Activated CD8-positive, alpha-beta T cell treated with anti-CD3 and anti-CD28 coated beads, Interleukin-2, amount 10 ng/mL, durations not matched to agents 7 days and 5 days (primary cell): Measurements from ENCODE around the gene CELF4. TPM values are rescaled to one million over a fixed set of nuclear protein-coding genes. Genes with fewer than 3 reads are reported as not detected.

Experiments used
- ATAC-seq: fragments of 150-1000 bp; cut with Tn5 transposase; one replicate; pipeline ENCODE4 v1.10.0; 2021; ENCODE audit warnings: moderate library complexity
- CTCF ChIA-PET: fragments of 350-600 bp; sonication (Branson Sonifier 250); formaldehyde crosslinking; loops from one replicate; lab custom pipeline; 2021; ENCODE audit warnings: antibody characterized with exemption; lab: Charles Lee
- POLR2A ChIA-PET: fragments of 350-600 bp; sonication (Branson Sonifier 250); formaldehyde crosslinking; loops from one replicate; lab custom pipeline; 2021; ENCODE audit warnings: antibody characterized with exemption; lab: Charles Lee
- DNase-seq: peaks from one replicate; pipeline ENCODE4 v3.0.0-alpha.2; 2020
- H3K27ac Mint-ChIP-seq: one replicate; pipeline ENCODE4 v1.8.0; 2021; ENCODE audit warnings: mild to moderate bottlenecking, mixed read lengths
- H3K27me3 Mint-ChIP-seq: one replicate; pipeline ENCODE4 v1.8.0; 2021; ENCODE audit warnings: low read depth, mixed read lengths
- H3K36me3 Mint-ChIP-seq: one replicate; pipeline ENCODE4 v1.8.0; 2021; ENCODE audit warnings: low read depth, mixed read lengths
- H3K4me1 Mint-ChIP-seq: one replicate; pipeline ENCODE4 v1.8.0; 2021; ENCODE audit warnings: low read depth, mixed read lengths
- H3K4me3 Mint-ChIP-seq: one replicate; pipeline ENCODE4 v1.8.0; 2021; ENCODE audit warnings: mild to moderate bottlenecking, mixed read lengths
- H3K9me3 Mint-ChIP-seq: one replicate; pipeline ENCODE4 v1.8.0; 2022; ENCODE audit warnings: mixed read lengths; ENCODE audit not compliant: insufficient read depth
- total RNA-seq, 2 experiments: library from RNA; stranded (reverse); gene quantifications; one replicate each; pipeline ENCODE4 v1.2.3, GENCODE V29; 2021

CELF4 gene
- total RNA-seq, 2 experiments from 2014 or later = not detected

- H3K27me3 Mint-ChIP-seq = no peaks in the 10 kb centered on the region
- DNase-seq (no peak), ATAC-seq (no peak)
- H3K36me3 Mint-ChIP-seq = no peaks in the 10 kb centered on the region
- no peak overlapping the region for H3K27ac Mint-ChIP-seq
- H3K4me1 Mint-ChIP-seq = no peaks in the 10 kb centered on the region
- H3K9me3 Mint-ChIP-seq = no peaks in the 10 kb centered on the region
- POLR2A ChIA-PET = no interaction called here
- no peak overlapping the region for H3K4me3 Mint-ChIP-seq
- CTCF ChIA-PET = interaction anchor here (1.9 kb wide), 1 partner anchor 8 kb away, joined by 6 read pairs; no protein-coding TSS in a partner anchor
Measured at GRCh38 chr18:37351110-37351509, 214.5 kb downstream of the CELF4 start.

- ATAC-seq (no peak), DNase-seq (no peak)
- Mint-ChIP-seq H3K4me3 (no peak overlapping the region), H3K9me3 (no peaks in the 10 kb centered on the region), H3K36me3 (no peaks in the 10 kb centered on the region), H3K4me1 (no peaks in the 10 kb centered on the region), H3K27ac (no peak overlapping the region), H3K27me3 (peaks cover 4% of the 10 kb centered on the region)
- ChIA-PET CTCF (no interaction called here), POLR2A (no interaction called here)
Measured at GRCh38 chr18:37348729-37349128, 216.9 kb downstream of the CELF4 start.

DNA sequence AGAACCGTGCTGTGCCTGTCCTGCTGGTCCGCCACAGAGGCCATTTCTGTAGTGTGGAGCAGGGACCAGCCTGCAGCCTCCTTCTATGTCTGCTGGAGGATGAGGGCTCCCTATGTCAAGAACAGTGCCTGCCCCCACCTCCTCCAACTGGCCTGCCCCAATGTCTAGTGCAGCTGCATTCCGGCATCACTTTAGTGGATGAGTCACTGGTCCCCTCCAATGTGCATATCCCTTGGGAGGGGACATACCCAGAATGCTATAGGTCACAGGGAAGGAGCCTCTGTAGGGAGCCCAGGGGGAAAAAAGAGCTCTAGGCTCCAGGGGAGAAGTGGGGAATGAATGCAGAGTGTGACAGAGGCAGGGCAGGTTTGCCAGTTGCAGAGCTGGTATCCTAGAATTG, 219.6 kb downstream of the CELF4 start:
- CTCF ChIA-PET = no interaction called here

GRCh38 chr18:37343542-37343851, 222.1 kb downstream of the CELF4 start:
- DNase-seq (no peak), ATAC-seq (no peak)
- Mint-ChIP-seq H3K27ac (no peak overlapping the region), H3K9me3 (no peaks in the 10 kb centered on the region), H3K27me3 (peaks cover 6% of the 10 kb centered on the region), H3K4me3 (no peak overlapping the region), H3K36me3 (no peaks in the 10 kb centered on the region), H3K4me1 (no peaks in the 10 kb centered on the region)
- POLR2A ChIA-PET = no interaction called here
- CTCF ChIA-PET = interaction anchor here (0.7 to 2.3 kb wide), 4 partner anchors 9 to 514 kb away, joined by 3 to 6 read pairs (median 3); partner anchors contain the start of genes KIAA1328 and TPGS2

More for the DNA sequence above, 219.6 kb downstream of the CELF4 start:
- ATAC-seq (no peak), DNase-seq (no peak)
- H3K27me3 Mint-ChIP-seq = peaks cover 6% of the 10 kb centered on the region
- H3K9me3 Mint-ChIP-seq = no peaks in the 10 kb centered on the region
- no peaks in the 10 kb centered on the region for H3K4me1 Mint-ChIP-seq
- H3K27ac Mint-ChIP-seq = no peak overlapping the region
- no peaks in the 10 kb centered on the region for H3K36me3 Mint-ChIP-seq
- POLR2A ChIA-PET = no interaction called here
- no peak overlapping the region for H3K4me3 Mint-ChIP-seq

DNA sequence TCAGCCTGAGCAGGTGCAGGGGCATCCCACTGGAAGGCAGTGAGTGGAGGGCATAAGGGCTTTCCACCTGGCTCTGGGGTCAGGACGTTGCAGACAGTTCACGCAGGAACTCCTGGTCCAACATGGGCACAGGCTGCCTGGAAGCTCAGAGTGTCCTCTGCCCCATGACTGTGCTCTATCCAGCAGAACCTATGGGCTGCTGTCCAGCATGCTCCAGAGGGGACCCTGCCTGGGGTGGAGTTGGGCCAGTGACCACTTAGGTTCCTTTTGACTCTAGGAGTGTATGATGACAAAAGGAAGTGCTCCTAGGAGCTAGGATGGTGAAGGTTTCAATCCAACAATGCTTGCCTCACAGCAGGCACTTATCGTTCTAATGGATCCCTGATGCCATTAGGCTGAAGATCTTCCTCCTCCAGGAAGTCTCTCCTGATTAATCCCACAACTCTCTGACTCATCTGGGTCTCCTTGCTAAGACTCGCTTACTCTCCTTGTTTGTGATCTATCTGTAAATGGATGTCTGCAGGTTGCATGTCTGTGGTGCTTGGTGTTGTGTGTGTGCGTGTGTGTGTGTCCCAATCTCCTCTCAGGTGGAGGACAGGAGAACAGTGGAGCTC, 224.0 kb downstream of the CELF4 start:
- Mint-ChIP-seq H3K9me3 (no peaks in the 10 kb centered on the region), H3K4me3 (no peak overlapping the region), H3K27me3 (peaks cover 6% of the 10 kb centered on the region), H3K4me1 (no peaks in the 10 kb centered on the region), H3K27ac (no peak overlapping the region), H3K36me3 (no peaks in the 10 kb centered on the region)
- no peak for DNase-seq
- CTCF ChIA-PET = no interaction called here
- POLR2A ChIA-PET = interaction anchor here (0.7 kb wide), 1 partner anchor 13 kb away, joined by 3 read pairs; no protein-coding TSS in a partner anchor
- ATAC-seq = no peak

GRCh38 chr18:37341016-37341415, 224.6 kb downstream of the CELF4 start:
- ATAC-seq (no peak), DNase-seq (no peak)
- ChIA-PET CTCF (no interaction called here), POLR2A (no interaction called here)
- H3K27me3 Mint-ChIP-seq = peaks cover 6% of the 10 kb centered on the region
- H3K9me3 Mint-ChIP-seq = no peaks in the 10 kb centered on the region
- H3K36me3 Mint-ChIP-seq = no peaks in the 10 kb centered on the region
- H3K4me1 Mint-ChIP-seq = no peaks in the 10 kb centered on the region
- H3K4me3 Mint-ChIP-seq = no peak overlapping the region
- no peak overlapping the region for H3K27ac Mint-ChIP-seq

- DNase-seq = no peak
- H3K27ac Mint-ChIP-seq = no peak overlapping the region
- ChIA-PET CTCF (no interaction called here), POLR2A (no interaction called here)
- no peaks in the 10 kb centered on the region for H3K4me1 Mint-ChIP-seq
- peaks cover 6% of the 10 kb centered on the region for H3K27me3 Mint-ChIP-seq
- no peaks in the 10 kb centered on the region for H3K36me3 Mint-ChIP-seq
- ATAC-seq = no peak
- H3K9me3 Mint-ChIP-seq = no peaks in the 10 kb centered on the region
- H3K4me3 Mint-ChIP-seq = no peak overlapping the region
Measured at GRCh38 chr18:37339701-37340215, 225.8 kb downstream of the CELF4 start.

GRCh38 chr18:37336568-37337285, 228.9 kb downstream of the CELF4 start:
- ChIA-PET CTCF (no interaction called here), POLR2A (no interaction called here)
- Mint-ChIP-seq H3K4me1 (no peaks in the 10 kb centered on the region), H3K27me3 (no peaks in the 10 kb centered on the region), H3K4me3 (no peak overlapping the region), H3K27ac (no peak overlapping the region), H3K9me3 (no peaks in the 10 kb centered on the region), H3K36me3 (no peaks in the 10 kb centered on the region)
- ATAC-seq = no peak
- no peak for DNase-seq

DNA sequence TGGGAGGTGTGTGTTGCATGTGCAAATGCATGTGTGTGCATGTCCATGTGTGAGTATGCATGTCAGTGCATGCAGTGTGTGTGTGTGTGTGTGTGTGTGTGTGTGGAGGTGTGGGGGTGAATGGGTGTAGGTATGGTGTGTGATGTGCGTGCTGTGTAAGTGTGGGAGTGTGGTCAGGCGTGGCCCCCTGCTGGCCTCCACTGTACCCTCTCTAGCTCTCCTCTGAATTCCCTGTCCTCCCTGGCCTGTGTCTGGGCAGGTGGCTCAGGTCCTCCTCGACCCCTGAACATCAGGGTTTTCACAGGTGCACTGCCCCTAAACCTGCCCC, 230.2 kb downstream of the CELF4 start:
- CTCF ChIA-PET = no interaction called here
- H3K9me3 Mint-ChIP-seq = no peaks in the 10 kb centered on the region
- H3K27ac Mint-ChIP-seq = no peak overlapping the region
- H3K36me3 Mint-ChIP-seq = no peaks in the 10 kb centered on the region
- DNase-seq (no peak), ATAC-seq (no peak)
- no peaks in the 10 kb centered on the region for H3K4me1 Mint-ChIP-seq
- H3K4me3 Mint-ChIP-seq = no peak overlapping the region
- H3K27me3 Mint-ChIP-seq = no peaks in the 10 kb centered on the region
- POLR2A ChIA-PET = no interaction called here

- no peaks in the 10 kb centered on the region for H3K4me1 Mint-ChIP-seq
- ATAC-seq (no peak), DNase-seq (no peak)
- POLR2A ChIA-PET = no interaction called here
- H3K36me3 Mint-ChIP-seq = no peaks in the 10 kb centered on the region
- CTCF ChIA-PET = no interaction called here
- no peaks in the 10 kb centered on the region for H3K9me3 Mint-ChIP-seq
- H3K27me3 Mint-ChIP-seq = no peaks in the 10 kb centered on the region
- H3K4me3 Mint-ChIP-seq = no peak overlapping the region
- H3K27ac Mint-ChIP-seq = no peak overlapping the region
Measured at GRCh38 chr18:37334631-37335408, 230.8 kb downstream of the CELF4 start.

GRCh38 chr18:37332628-37333420, 232.8 kb downstream of the CELF4 start:
- Mint-ChIP-seq H3K4me3 (no peak overlapping the region), H3K9me3 (no peaks in the 10 kb centered on the region), H3K36me3 (no peaks in the 10 kb centered on the region), H3K27ac (no peak overlapping the region), H3K27me3 (no peaks in the 10 kb centered on the region), H3K4me1 (no peaks in the 10 kb centered on the region)
- CTCF ChIA-PET = no interaction called here
- DNase-seq = no peak
- no peak for ATAC-seq
- POLR2A ChIA-PET = no interaction called here
